SKM-1 treated with dmso at 0.1 percent for 144 hours (cell line): ENCODE results near the gene ZSCAN20.

Source experiments
- DNase-seq: peaks from one replicate; lab custom pipeline; 2025; ENCODE audit not compliant: unreplicated experiment; lab: John Stamatoyannopoulos, UW

ZSCAN20 gene

DNA sequence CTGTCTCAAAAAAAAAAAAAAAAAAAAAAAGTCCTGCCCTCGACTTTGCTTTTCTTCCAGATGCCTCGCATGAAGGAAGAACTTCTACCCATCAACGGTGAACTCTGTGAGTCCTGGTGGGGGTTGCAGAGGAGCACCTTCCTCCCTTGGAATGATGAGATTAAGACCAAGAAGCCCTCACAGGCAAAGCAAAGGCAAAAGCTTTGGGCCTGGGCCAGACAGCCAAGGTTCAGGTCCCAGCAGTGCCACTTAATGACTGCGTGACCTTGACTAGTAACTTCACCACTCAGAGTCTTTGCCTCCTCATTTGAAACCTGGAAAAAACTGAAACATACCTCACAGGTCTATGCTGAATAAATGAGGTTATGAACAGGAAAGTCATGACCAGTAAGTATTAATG, 55.5 kb downstream of the ZSCAN20 start:
- DNase-seq = no peak

DNA sequence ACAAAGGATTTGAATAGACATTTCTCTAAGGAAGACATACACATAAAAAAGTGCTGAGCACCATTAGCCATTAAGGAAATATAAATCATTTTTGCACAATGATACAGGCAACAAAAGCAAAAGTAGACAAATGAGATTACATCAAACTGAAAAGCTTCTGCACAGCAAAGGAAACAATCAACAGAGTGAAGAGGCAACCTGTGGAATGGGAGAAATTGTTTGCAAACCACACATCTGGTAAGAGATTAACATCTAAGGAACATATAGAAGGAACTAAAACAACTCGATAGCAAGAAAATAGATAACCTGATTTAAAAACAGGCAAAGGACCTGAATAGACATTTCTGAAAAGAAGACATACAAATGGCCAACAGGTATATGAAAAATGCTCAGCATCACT, 57.5 kb downstream of the ZSCAN20 start:
- DNase-seq = no peak

DNA sequence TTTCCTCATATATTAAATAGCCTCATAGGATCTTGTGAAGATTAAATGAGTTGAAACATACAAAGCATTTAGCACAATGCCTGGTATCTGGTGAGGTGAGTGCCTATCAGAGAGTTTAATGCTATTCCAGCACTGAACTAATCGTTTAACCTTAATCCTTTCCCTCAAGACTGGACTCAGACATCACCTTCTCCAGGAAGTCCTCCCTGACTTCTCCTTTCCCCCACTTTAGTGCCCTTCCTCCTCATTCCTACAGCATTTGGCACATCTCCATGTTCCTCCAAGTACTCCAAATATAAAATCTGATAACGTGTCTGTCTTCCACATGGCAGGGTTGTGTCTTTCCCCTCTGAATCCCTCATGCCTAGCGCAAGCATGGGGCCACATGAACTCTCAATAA, 59.8 kb downstream of the ZSCAN20 start:
- DNase-seq = no peak

DNA sequence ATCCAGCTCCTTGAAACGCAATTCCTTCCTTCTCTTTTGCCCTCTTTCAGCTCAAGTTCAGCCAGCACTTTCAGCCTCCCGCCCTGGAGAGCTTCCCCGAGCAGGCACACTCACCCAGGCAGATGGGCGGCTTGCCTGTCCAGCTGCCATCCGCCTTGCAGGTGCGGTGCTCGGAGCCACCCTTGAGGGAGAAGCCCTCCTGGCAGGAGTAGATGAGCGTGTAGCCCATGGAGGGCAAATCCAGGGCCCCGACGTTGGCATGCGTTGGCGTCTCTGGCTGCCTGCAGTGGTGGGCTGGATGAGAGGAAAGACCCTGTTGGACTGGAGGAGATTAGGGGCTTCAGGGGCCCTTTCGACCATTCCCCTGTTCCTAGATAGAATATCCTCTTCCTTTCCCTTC, 60.5 kb downstream of the ZSCAN20 start:
- DNase-seq = no peak

DNA sequence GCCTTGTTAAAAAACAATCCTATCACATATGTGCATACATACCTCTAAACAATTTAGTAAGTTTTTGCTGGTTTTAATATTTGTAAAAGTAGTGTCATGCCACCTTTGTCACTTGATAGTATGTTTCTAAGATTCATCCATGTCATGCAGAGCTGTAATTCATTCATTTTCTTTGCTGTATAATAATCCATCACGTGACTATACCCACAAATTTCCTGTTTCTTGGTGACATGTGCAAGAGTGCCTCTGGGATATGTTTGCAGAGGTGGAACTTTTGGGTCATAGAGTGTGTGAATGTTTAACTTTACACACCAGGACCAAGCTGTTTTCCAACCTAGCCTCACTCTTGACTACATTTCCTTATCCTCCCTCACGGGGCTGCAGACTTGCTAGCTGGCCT, 62.9 kb downstream of the ZSCAN20 start:
- no peak for DNase-seq

DNA sequence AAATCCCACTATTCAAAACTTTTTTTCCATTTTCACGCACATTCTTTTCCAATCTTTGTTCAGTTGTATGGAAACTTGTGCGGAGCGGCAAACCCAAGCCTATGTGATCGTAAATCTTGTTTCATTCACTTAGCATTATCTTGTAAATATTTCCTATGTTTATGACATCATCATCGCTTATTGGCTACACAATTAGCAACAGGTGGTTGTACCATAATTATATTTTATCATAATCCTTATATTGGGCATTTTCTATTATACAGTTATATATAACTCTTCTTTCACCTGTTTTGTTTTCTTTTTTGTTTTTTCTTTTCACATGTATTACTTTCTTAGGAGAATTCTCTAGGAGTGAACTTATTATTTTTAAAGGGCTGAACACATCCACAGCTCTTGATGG, 65.4 kb downstream of the ZSCAN20 start:
- DNase-seq = no peak

DNA sequence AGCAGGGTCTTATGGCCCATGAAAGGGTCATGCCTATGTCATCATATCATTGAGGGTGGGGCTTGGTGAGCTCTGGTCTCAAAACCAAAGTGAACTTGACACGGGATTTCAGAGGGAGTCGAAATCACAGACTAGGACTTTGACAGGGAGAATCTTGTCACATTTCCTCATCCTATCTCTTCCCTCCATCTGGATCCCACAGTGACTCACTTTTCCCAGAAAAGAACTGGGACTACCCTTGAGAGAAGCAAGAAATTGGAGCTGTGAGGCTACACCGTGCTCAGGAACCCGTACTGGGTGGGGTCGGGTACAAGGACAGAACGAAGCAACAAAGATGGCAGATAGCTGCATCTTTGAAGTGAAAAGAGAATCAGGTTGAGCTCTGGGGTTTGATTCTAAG, 69.5 kb downstream of the ZSCAN20 start:
- DNase-seq = no peak
